HepG2 (cell line): ENCODE measurements around the gene BCL2A1. TPM values are rescaled to one million over a fixed set of nuclear protein-coding genes. Genes with fewer than 3 reads are reported as not detected.
A peak's percentile ranks its signal among the peaks of the same experiment; 100 is the strongest.

Experiments used
- CENPT ChIP-seq: sonication (generic); formaldehyde crosslinking; IDR thresholded peaks from 2 replicates; pipeline ENCODE4 v1.8.0; 2022; ENCODE audit warnings: low read depth, mild to moderate bottlenecking, moderate library complexity, missing genetic modification reagents
- ELK4 ChIP-seq: sonication (generic); formaldehyde crosslinking; IDR thresholded peaks from 2 replicates; pipeline ENCODE4 v1.9.0; 2021; ENCODE audit warnings: missing genetic modification reagents, borderline replicate concordance
- FOXC1 ChIP-seq: sonication (generic); formaldehyde crosslinking; IDR thresholded peaks from 2 replicates; pipeline ENCODE4 v1.8.0; 2022; ENCODE audit warnings: mild to moderate bottlenecking, missing genetic modification reagents, borderline replicate concordance
- GPBP1L1 ChIP-seq: sonication (generic); formaldehyde crosslinking; IDR thresholded peaks from 2 replicates; pipeline ENCODE4 v1.5.0; 2020; ENCODE audit warnings: mild to moderate bottlenecking, missing genetic modification reagents
- HNF4A ChIP-seq: sonication (generic); formaldehyde crosslinking; IDR thresholded peaks from 2 replicates; pipeline ENCODE4 v1.4.0; 2020; ENCODE audit warnings: missing genetic modification reagents
- HOXA3 ChIP-seq: sonication (generic); formaldehyde crosslinking; IDR thresholded peaks from 2 replicates; pipeline ENCODE4 v1.5.0; 2020; ENCODE audit warnings: missing genetic modification reagents
- JDP2 ChIP-seq: sonication (generic); formaldehyde crosslinking; IDR thresholded peaks from 2 replicates; pipeline ENCODE4 v1.8.1; 2022; ENCODE audit warnings: missing genetic modification reagents, borderline replicate concordance
- JUND ChIP-seq: sonication (generic); formaldehyde crosslinking; IDR thresholded peaks from 2 replicates; pipeline ENCODE4 v1.8.0; 2022; ENCODE audit warnings: mild to moderate bottlenecking, missing genetic modification reagents
- SCMH1 ChIP-seq: sonication (generic); formaldehyde crosslinking; IDR thresholded peaks from 2 replicates; pipeline ENCODE4 v1.9.0; 2021; ENCODE audit warnings: missing genetic modification reagents, mild to moderate bottlenecking, borderline replicate concordance
- ZHX2 ChIP-seq, 2 experiments: sonication (generic) in 1 of 2; formaldehyde crosslinking in 1 of 2; IDR thresholded peaks; 2 replicates each; pipeline versions ENCODE4 v1.6.1 to v1.9.0; 2014 to 2022; ENCODE audit warnings: antibody characterized with exemption in 1 of 2, borderline replicate concordance in 1 of 2, inconsistent platforms in 1 of 2, low read depth in 1 of 2, missing genetic modification reagents in 1 of 2
- ZMYM4 ChIP-seq: sonication (generic); formaldehyde crosslinking; IDR thresholded peaks from 2 replicates; pipeline ENCODE4 v1.8.1; 2023; ENCODE audit warnings: mild to moderate bottlenecking, missing genetic modification reagents
- ZNF33B ChIP-seq: sonication (generic); formaldehyde crosslinking; IDR thresholded peaks from 2 replicates; pipeline ENCODE4 v1.5.1; 2020; ENCODE audit warnings: mild to moderate bottlenecking, missing genetic modification reagents
- ZNF646 ChIP-seq: sonication (generic); formaldehyde crosslinking; IDR thresholded peaks from 2 replicates; pipeline ENCODE4 v1.9.0; 2021; ENCODE audit warnings: mild to moderate bottlenecking, missing genetic modification reagents
- polyA plus RNA-seq, 8 experiments: library from polyadenylated mRNA; depleted of rRNA in 3 of 8; stranded (reverse) in 7 of 8; unstranded in 1 of 8; fragments of >200 nt; fragmentation: Illumina TruSeq in 4 of 8; extraction: Trizol in 4 of 8; gene quantifications; 2 replicates each; pipeline versions ENCODE4 v1.2.1 to v1.2.3, GENCODE V29; 2011 to 2016; ENCODE audit warnings: low read depth in 4 of 8, missing spikeins in 1 of 8, mixed read lengths in 1 of 8; ENCODE audit not compliant: insufficient read depth in 1 of 8
- total RNA-seq, 5 experiments: library from RNA; depleted of rRNA; stranded (reverse); fragments of >200 nt; fragmentation: Illumina TruSeq; extraction: Trizol; gene quantifications; 2 replicates each; pipeline ENCODE4 v1.2.3, GENCODE V29; 2016; ENCODE audit warnings: low read depth in 1 of 5

The BCL2A1 gene
- total and polyA plus RNA-seq, 2 of the 13 experiments (the other 11 are each of a cell fraction or from before 2014, with no cell fraction given) = 0.08 to 0.31 TPM

- TF ChIP-seq ELK4 (CRISPR knock-in tag) = no peak
- TF ChIP-seq ZNF646 = no peak
- TF ChIP-seq ZHX2 (IDR thresholded peaks at IDR 0.05; ENCODE audit: low read depth) = peak; percentile 65; the same call in 1 of the 2 replicates
- TF ChIP-seq ZHX2 (CRISPR knock-in tag; IDR thresholded peaks at IDR 0.05; ENCODE audit: borderline replicate concordance) = no peak
- TF ChIP-seq ZNF33B = 0 out of 2 replicates have a peak, but pooled peaks have one; percentile 64
- TF ChIP-seq ZMYM4 (CRISPR knock-in tag) = peak; percentile 73; the same call in 1 of the 2 replicates
- TF ChIP-seq SCMH1 = no peak
- peak; percentile 27; the same call in 1 of the 2 replicates for TF ChIP-seq FOXC1 (CRISPR knock-in tag)
- TF ChIP-seq JUND (CRISPR knock-in tag) = no peak
- TF ChIP-seq HOXA3 = peak; percentile 83
- no peak for TF ChIP-seq JDP2
- TF ChIP-seq HNF4A = peak; percentile 24; the same call in 1 of the 2 replicates
- no peak for TF ChIP-seq GPBP1L1
- TF ChIP-seq CENPT (CRISPR knock-in tag) = no peak; the same call in 1 of the 2 replicates
Measured at GRCh38 chr15:79923515-79924169, 47.4 kb downstream of the BCL2A1 start (continued).
